HEK293 (cell line): Measurements from ENCODE around the gene CUL7.

Experiments used
- CTCF ChIA-PET: fragments of 350-600 bp; formaldehyde crosslinking; extraction: SDS; loops from one replicate; lab custom pipeline; 2021; ENCODE audit warnings: antibody characterized with exemption; lab: Yijun Ruan, JAX
- POLR2A ChIA-PET: fragments of 300-600 bp; formaldehyde crosslinking; extraction: SDS; loops from one replicate; lab custom pipeline; 2020; ENCODE audit warnings: antibody characterized with exemption, inconsistent platforms; lab: Yijun Ruan, JAX
- H3K27ac ChIP-seq: fragments of 200-500 bp; sonication (Bioruptor generic); 2 replicates; pipeline ENCODE4 v1.5.1; 2014; ENCODE audit warnings: low read depth, low read length, control low read depth, inconsistent platforms; ENCODE audit errors: extremely low read depth
- H3K36me3 ChIP-seq, 2 experiments: fragments of 200-500 bp in 1 of 2; sonication (Bioruptor generic) in 1 of 2; 1 replicate in 1 of 2; 2 replicates in 1 of 2; pipeline ENCODE4 v1.5.1; 2014 to 2017; ENCODE audit warnings: inconsistent platforms in 2 of 2, low read length in 2 of 2; ENCODE audit not compliant: control insufficient read depth in 2 of 2, insufficient read depth in 1 of 2
- H3K4me1 ChIP-seq: fragments of 200-500 bp; sonication (Bioruptor generic); 2 replicates; pipeline ENCODE4 v1.5.1; 2014; ENCODE audit warnings: mild to moderate bottlenecking, low read length, inconsistent platforms; ENCODE audit not compliant: control insufficient read depth, insufficient read depth
- H3K4me3 ChIP-seq: 2 replicates; pipeline ENCODE4 v1.5.1; 2011; ENCODE audit warnings: low read depth, mild to moderate bottlenecking, control low read depth, low read length, moderate library complexity
- H3K9me3 ChIP-seq: fragments of 200-500 bp; sonication (Bioruptor generic); 2 replicates; pipeline ENCODE4 v1.5.1; 2014; ENCODE audit warnings: low read depth, low read length, inconsistent platforms; ENCODE audit not compliant: control insufficient read depth, insufficient read depth
- GLIS1 ChIP-seq: fragments of 450-650 bp; formaldehyde crosslinking; IDR thresholded peaks from 2 replicates; pipeline ENCODE4 v1.5.1; 2016; ENCODE audit warnings: missing biosample characterization, missing genetic modification characterization
- INSM2 ChIP-seq: fragments of 450-650 bp; formaldehyde crosslinking; IDR thresholded peaks from 2 replicates; pipeline ENCODE4 v1.5.1; 2016; ENCODE audit warnings: missing biosample characterization, missing genetic modification characterization
- KLF9 ChIP-seq: fragments of 450-650 bp; formaldehyde crosslinking; IDR thresholded peaks from 2 replicates; pipeline ENCODE4 v1.5.1; 2016; ENCODE audit warnings: missing biosample characterization, missing genetic modification characterization, low read depth
- PRDM1 ChIP-seq: fragments of 450-650 bp; formaldehyde crosslinking; IDR thresholded peaks from 2 replicates; pipeline ENCODE4; 2016; ENCODE audit warnings: missing biosample characterization, missing genetic modification characterization
- REST ChIP-seq: fragments of 450-650 bp; formaldehyde crosslinking; IDR thresholded peaks from 2 replicates; pipeline ENCODE4 v1.5.1; 2016; ENCODE audit warnings: missing biosample characterization, missing genetic modification characterization
- ZBTB20 ChIP-seq: fragments of 450-650 bp; formaldehyde crosslinking; IDR thresholded peaks from 2 replicates; pipeline ENCODE4 v1.5.1; 2016; ENCODE audit warnings: missing biosample characterization, missing genetic modification characterization
- ZBTB21 ChIP-seq: fragments of 450-650 bp; formaldehyde crosslinking; IDR thresholded peaks from 2 replicates; pipeline ENCODE4 v1.5.1; 2017; ENCODE audit warnings: missing biosample characterization, missing genetic modification characterization
- ZNF174 ChIP-seq: fragments of 450-650 bp; formaldehyde crosslinking; IDR thresholded peaks from 2 replicates; pipeline ENCODE4 v1.5.0; 2017; ENCODE audit warnings: missing biosample characterization, mild to moderate bottlenecking, missing genetic modification characterization
- ZNF214 ChIP-seq: fragments of 450-650 bp; formaldehyde crosslinking; IDR thresholded peaks from 2 replicates; pipeline ENCODE4 v1.5.1; 2017; ENCODE audit warnings: missing biosample characterization, mild to moderate bottlenecking, missing genetic modification characterization, borderline replicate concordance
- ZNF302 ChIP-seq: fragments of 450-650 bp; formaldehyde crosslinking; IDR thresholded peaks from 2 replicates; pipeline ENCODE4 v1.5.1; 2016; ENCODE audit warnings: missing biosample characterization, missing genetic modification characterization, low read depth
- ZNF324 ChIP-seq: fragments of 450-650 bp; formaldehyde crosslinking; IDR thresholded peaks from 2 replicates; pipeline ENCODE4 v1.5.1; 2016; ENCODE audit warnings: missing biosample characterization, missing genetic modification characterization
- ZNF514 ChIP-seq: fragments of 450-650 bp; formaldehyde crosslinking; IDR thresholded peaks from 2 replicates; pipeline ENCODE4 v1.5.1; 2016; ENCODE audit warnings: missing biosample characterization, missing genetic modification characterization
- ZNF521 ChIP-seq: fragments of 450-650 bp; formaldehyde crosslinking; IDR thresholded peaks from 2 replicates; pipeline ENCODE4 v1.5.1; 2017; ENCODE audit warnings: missing biosample characterization, mild to moderate bottlenecking, missing genetic modification characterization
- ZNF549 ChIP-seq: fragments of 450-650 bp; IDR thresholded peaks from 2 replicates; pipeline ENCODE4 v1.5.1; 2018; ENCODE audit warnings: missing biosample characterization, missing genetic modification characterization, mild to moderate bottlenecking, inconsistent platforms, moderate library complexity
- ZNF561 ChIP-seq: fragments of 450-650 bp; IDR thresholded peaks from 2 replicates; pipeline ENCODE4 v1.5.1; 2018; ENCODE audit warnings: missing biosample characterization, missing genetic modification characterization, borderline replicate concordance
- ZNF623 ChIP-seq: fragments of 450-650 bp; formaldehyde crosslinking; IDR thresholded peaks from 2 replicates; pipeline ENCODE4 v1.5.1; 2016; ENCODE audit warnings: missing biosample characterization, missing genetic modification characterization
- ZNF626 ChIP-seq: fragments of 450-650 bp; sonication (Bioruptor Pico); formaldehyde crosslinking; IDR thresholded peaks from 2 replicates; pipeline ENCODE4 v1.5.1; 2018; ENCODE audit warnings: missing biosample characterization, missing genetic modification characterization, inconsistent platforms
- ZNF677 ChIP-seq: fragments of 450-650 bp; IDR thresholded peaks from 2 replicates; pipeline ENCODE4 v1.5.0; 2018; ENCODE audit warnings: missing biosample characterization, mild to moderate bottlenecking, missing genetic modification characterization, moderate library complexity
- ZNF791 ChIP-seq: fragments of 450-650 bp; formaldehyde crosslinking; IDR thresholded peaks from 2 replicates; pipeline ENCODE4 v1.5.1; 2016; ENCODE audit warnings: missing biosample characterization, missing genetic modification characterization
- TF ChIP-seq, protein P1 (sequence below): IDR thresholded peaks from 2 replicates; pipeline ENCODE4 v1.6.1; 2011; ENCODE audit warnings: mild to moderate bottlenecking, low read depth, low read length, borderline replicate concordance
- TF ChIP-seq, protein P2 (sequence below): fragments of 450-650 bp; formaldehyde crosslinking; conservative IDR thresholded peaks from 2 replicates; pipeline ENCODE4 v1.5.1; 2016; ENCODE audit warnings: low read depth, missing biosample characterization, missing genetic modification characterization
- TF ChIP-seq, protein P3 (sequence below): fragments of 450-650 bp; formaldehyde crosslinking; IDR thresholded peaks from 2 replicates; pipeline ENCODE4 v1.5.1; 2016; ENCODE audit warnings: missing biosample characterization, missing genetic modification characterization
- TF ChIP-seq, protein P4 (sequence below): fragments of 450-650 bp; formaldehyde crosslinking; IDR thresholded peaks from 2 replicates; pipeline ENCODE4 v1.5.1; 2016; ENCODE audit warnings: missing biosample characterization, missing genetic modification characterization

The CUL7 gene

DNA sequence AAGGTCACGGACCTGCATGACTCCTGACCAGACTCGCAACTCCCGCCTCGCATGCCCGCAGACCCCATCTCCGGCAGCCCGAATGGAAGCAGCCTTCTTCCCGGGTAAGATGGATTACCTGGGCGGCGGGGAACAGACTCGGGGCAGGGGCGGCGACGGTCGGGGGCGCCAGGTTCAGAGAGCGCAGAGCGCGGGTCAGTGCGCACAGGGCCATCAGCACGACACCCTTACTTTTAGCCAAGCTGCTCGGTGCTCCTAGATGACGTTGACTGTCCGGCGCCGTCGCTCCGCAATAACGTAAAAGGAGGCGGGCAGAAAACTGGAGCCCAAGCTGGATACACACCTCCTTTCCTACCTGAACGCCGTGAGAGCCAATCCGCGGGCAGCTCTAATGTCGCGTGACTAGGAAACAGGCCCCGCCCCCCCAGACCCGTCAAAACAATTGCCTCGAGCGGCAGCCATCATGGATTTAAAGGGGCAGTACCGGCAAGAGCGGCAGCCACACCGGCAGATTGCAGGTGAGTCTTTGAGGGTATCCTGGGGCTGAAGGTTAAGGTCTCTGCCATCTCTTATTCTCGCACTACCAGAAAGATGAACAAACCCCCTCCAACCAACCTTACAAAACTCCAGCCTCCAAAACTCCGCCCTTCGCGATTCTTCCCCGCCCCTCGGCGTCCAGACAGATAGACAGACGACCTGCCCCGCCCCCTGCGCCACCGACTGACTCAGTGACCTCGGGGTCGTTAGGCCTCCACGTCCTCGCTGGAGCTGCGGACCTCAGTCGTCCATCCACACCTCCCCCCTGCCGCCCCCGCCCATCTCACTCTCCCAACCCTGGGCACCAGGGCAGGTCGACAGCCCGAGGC, 5.8 kb upstream of the CUL7 start, which contains the start of the genes KLC4 and MRPL2:
KLC4 (plus strand) TSS at position 464 of the 866 bp plus-strand sequence. CDS start 1,705 bp downstream, outside the sequence.
MRPL2 (minus strand) TSS at position 267 of the 866 bp plus-strand sequence; CDS start at position 214, 53 bp downstream.
- POLR2A ChIA-PET, result interaction anchor here (0.5 to 2.4 kb wide), 34 partner anchors 8 to 1187 kb away, joined by 3 to 32 read pairs (median 5); partner anchors contain the start of genes CNPY3, CUL9, GNMT and HSP90AB1
- CTCF ChIA-PET, result interaction anchor here (0.6 to 4.6 kb wide), 7 partner anchors 11 to 158 kb away, joined by 3 to 26 read pairs (median 6); partner anchors contain the start of genes PEX6 and PTK7
- peaks cover 9% of the 10 kb centered on the region for H3K4me1 ChIP-seq
- TF ChIP-seq ZBTB21 (tag by site-specific recombination) (peak; percentile 81), REST (tag by site-specific recombination) (no peak), ZNF302 (no peak), INSM2 (no peak), ZNF791 (no peak), ZNF174 (no peak), ZNF626 (tag by site-specific recombination) (no peak), ZNF214 (tag by site-specific recombination) (no peak), ZNF677 (no peak), KLF9 (tag by site-specific recombination) (peak; percentile 94), PRDM1 (tag by site-specific recombination) (no peak), GLIS1 (tag by site-specific recombination) (no peak), ZNF561 (tag by site-specific recombination) (0 out of 2 replicates have a peak, but pooled peaks have one; percentile 11), ZNF514 (no peak), ZNF521 (tag by site-specific recombination) (no peak), ZNF549 (tag by site-specific recombination) (no peak), ZNF623 (tag by site-specific recombination) (no peak), ZBTB20 (tag by site-specific recombination) (0 out of 2 replicates have a peak, but pooled peaks have one; percentile 10), ZNF324 (tag by site-specific recombination) (peak; percentile 49; the same call in 1 of the 2 replicates)
- TF ChIP-seq, protein P1, sequence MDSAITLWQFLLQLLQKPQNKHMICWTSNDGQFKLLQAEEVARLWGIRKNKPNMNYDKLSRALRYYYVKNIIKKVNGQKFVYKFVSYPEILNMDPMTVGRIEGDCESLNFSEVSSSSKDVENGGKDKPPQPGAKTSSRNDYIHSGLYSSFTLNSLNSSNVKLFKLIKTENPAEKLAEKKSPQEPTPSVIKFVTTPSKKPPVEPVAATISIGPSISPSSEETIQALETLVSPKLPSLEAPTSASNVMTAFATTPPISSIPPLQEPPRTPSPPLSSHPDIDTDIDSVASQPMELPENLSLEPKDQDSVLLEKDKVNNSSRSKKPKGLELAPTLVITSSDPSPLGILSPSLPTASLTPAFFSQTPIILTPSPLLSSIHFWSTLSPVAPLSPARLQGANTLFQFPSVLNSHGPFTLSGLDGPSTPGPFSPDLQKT, result no peak
- TF ChIP-seq, protein P2, sequence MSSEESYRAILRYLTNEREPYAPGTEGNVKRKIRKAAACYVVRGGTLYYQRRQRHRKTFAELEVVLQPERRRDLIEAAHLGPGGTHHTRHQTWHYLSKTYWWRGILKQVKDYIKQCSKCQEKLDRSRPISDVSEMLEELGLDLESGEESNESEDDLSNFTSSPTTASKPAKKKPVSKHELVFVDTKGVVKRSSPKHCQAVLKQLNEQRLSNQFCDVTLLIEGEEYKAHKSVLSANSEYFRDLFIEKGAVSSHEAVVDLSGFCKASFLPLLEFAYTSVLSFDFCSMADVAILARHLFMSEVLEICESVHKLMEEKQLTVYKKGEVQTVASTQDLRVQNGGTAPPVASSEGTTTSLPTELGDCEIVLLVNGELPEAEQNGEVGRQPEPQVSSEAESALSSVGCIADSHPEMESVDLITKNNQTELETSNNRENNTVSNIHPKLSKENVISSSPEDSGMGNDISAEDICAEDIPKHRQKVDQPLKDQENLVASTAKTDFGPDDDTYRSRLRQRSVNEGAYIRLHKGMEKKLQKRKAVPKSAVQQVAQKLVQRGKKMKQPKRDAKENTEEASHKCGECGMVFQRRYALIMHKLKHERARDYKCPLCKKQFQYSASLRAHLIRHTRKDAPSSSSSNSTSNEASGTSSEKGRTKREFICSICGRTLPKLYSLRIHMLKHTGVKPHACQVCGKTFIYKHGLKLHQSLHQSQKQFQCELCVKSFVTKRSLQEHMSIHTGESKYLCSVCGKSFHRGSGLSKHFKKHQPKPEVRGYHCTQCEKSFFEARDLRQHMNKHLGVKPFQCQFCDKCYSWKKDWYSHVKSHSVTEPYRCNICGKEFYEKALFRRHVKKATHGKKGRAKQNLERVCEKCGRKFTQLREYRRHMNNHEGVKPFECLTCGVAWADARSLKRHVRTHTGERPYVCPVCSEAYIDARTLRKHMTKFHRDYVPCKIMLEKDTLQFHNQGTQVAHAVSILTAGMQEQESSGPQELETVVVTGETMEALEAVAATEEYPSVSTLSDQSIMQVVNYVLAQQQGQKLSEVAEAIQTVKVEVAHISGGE, result 0 out of 2 replicates have a peak, but pooled peaks have one; percentile 16
- TF ChIP-seq, protein P3, sequence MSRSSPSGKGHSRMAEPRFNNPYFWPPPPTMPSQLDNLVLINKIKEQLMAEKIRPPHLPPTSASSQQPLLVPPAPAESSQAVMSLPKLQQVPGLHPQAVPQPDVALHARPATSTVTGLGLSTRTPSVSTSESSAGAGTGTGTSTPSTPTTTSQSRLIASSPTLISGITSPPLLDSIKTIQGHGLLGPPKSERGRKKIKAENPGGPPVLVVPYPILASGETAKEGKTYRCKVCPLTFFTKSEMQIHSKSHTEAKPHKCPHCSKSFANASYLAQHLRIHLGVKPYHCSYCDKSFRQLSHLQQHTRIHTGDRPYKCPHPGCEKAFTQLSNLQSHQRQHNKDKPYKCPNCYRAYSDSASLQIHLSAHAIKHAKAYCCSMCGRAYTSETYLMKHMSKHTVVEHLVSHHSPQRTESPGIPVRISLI (tag by site-specific recombination), result no peak
- TF ChIP-seq, protein P4, sequence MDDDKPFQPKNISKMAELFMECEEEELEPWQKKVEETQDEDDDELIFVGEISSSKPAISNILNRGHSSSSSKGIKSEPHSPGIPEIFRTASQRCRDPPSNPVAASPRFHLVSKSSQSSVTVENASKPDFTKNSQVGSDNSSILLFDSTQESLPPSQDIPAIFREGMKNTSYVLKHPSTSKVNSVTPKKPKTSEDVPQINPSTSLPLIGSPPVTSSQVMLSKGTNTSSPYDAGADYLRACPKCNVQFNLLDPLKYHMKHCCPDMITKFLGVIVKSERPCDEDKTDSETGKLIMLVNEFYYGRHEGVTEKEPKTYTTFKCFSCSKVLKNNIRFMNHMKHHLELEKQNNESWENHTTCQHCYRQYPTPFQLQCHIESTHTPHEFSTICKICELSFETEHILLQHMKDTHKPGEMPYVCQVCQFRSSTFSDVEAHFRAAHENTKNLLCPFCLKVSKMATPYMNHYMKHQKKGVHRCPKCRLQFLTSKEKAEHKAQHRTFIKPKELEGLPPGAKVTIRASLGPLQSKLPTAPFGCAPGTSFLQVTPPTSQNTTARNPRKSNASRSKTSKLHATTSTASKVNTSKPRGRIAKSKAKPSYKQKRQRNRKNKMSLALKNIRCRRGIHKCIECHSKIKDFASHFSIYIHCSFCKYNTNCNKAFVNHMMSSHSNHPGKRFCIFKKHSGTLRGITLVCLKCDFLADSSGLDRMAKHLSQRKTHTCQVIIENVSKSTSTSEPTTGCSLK (tag by site-specific recombination), result no peak

More for the DNA sequence above, 5.8 kb upstream of the CUL7 start, which contains the start of the genes KLC4 and MRPL2:
- H3K27ac ChIP-seq, result peak within 1 kb of the TSS; percentile 76
- peaks cover 28 to 57% of the 10 kb centered on the region in 2 experiments; a peak in 2 of 3 replicates for H3K36me3 ChIP-seq
- H3K9me3 ChIP-seq, result no peaks in the 10 kb centered on the region
- H3K4me3 ChIP-seq, result peak within 1 kb of the TSS; percentile 96
